GM19099 (cell line): ENCODE data around the gene ADIPOR2.

Experiments
- POLR2A ChIP-seq: IDR thresholded peaks from 3 replicates; pipeline ENCODE4 v1.6.1; 2011; ENCODE audit warnings: low read depth; ENCODE audit not compliant: insufficient read length; ENCODE audit errors: extremely low read depth

Gene ADIPOR2

DNA sequence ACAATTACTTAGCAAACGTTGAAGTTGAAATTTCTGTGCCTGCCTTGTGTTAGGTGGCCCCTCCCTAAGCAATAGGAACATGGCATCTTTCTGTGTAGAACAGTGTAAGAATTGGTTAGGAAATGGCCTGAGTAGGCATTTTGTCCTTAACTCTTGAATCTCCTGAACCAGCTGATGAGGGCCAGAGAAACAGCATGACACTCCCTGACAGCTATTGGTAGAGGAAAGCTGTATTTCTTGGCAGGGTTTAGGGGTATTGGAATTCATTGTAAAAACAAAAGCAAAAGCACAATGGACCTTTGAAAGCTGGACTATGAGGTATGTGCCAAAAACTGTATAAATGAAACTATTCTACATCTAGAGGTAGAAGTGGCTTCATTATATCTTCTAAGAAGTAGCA is 88.9 kb downstream of the ADIPOR2 start:
- TF ChIP-seq POLR2A = no peak

DNA sequence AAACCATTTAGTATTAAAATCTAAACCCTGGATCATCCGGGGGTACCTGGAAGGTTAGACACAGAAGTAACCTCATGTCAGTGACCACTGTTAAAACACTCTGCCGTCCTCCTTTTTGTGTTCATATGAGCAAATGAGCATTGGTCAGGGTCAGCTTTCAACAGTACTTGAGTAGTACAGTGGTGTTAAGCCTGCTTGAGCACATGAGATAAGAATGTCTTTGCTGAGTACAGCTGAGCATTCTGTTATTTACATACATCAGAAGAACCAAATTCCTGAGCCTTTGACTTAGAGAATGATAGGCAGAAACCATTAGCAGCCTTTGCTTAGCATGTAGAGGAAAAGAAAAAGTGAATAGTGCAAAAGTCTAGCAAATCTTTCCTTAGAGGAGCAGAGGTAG is 90.9 kb downstream of the ADIPOR2 start:
- no peak for TF ChIP-seq POLR2A

DNA sequence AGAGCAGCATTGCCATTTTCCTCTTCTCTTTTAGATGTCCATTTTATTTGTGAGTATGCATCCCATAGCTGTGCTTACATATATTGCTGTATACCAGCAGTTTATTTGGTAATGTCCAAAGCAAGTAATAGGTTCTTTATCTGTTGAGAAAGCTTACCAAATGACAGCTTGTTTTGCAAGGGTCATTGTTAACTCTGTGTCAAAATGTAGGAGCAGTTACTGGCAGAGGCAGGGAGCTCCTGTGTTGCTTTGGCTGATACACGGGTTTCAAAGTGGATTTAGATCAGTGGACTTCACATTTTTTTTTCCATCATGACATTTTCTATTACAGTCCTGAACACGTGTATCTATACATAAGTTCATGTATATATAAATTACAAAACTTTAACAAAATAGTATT is 91.3 kb downstream of the ADIPOR2 start:
- TF ChIP-seq POLR2A = no peak

DNA sequence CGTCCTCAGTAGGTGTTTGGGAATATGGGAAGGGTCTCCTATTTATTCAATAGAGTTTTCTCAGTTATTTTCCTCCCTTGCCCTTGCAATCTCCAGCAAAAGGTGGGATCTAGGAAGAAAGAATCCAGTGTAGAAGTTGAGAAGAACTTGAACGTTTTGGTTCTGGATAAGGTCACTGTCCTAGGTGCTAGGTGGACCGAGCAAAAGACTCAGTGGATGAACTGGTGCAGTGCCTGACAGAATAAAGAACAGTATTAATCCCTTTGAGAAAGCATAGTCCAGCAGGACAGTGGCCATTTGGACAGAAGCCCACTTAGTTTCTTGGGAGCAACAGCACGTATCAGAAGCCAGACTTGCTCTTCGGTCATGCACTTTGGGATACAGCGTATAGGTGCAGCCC is 96.8 kb downstream of the ADIPOR2 start:
- no peak for TF ChIP-seq POLR2A

DNA sequence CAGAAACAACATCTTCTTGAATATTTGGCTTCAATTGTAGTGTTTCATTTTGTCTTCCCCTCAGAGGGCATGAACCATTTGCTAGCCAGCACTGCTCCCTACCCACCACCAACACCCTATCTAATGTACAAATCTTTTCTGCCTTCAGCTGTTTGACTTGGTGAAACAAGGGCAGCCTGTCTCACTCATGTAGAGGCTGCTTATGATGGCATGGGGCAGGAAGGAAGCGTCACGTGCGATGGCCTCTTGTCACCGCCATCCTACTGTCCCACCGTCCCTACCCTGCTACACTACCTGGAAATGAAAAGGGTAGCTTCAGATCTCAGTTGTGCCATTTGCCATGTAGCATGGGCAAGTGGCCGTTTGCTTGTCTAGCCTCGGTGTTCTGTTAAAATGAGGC is 99.6 kb downstream of the ADIPOR2 start:
- no peak for TF ChIP-seq POLR2A

DNA sequence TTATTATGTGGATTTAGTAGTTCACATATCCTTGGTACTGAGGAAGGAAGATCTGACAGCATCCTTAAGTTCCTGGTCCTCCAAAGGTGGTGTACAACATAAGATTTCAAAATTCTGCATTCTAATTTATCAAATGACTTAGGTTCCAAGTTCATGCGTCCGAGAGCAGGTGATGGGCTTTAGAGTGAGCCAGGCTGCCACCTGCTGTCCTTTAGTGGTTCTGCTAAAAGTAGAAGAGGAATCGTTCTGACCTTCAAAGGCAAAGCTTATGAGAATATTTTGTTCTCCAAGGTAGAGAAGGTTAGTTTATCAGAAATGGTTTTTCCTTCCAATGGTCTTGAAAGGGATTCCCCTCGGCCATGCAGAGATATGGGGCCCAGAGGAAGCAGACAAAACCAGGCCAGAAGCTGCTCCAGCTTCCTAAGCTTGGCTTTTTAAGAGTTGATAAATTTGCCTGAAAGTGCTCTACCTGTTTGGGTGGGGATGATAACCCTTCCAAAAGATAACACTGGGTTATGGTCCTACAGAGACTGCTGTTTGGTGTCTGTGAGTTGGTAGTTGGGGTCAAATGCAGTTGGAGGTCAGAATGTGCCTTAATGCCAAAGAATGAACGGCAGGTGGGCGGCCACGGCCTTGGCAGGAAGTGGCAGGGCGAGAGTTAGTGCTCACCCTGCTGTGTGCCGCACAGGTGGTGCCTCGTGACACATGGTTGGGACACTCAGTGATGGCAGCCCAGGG is 100.4 kb downstream of the ADIPOR2 start:
- TF ChIP-seq POLR2A = no peak

DNA sequence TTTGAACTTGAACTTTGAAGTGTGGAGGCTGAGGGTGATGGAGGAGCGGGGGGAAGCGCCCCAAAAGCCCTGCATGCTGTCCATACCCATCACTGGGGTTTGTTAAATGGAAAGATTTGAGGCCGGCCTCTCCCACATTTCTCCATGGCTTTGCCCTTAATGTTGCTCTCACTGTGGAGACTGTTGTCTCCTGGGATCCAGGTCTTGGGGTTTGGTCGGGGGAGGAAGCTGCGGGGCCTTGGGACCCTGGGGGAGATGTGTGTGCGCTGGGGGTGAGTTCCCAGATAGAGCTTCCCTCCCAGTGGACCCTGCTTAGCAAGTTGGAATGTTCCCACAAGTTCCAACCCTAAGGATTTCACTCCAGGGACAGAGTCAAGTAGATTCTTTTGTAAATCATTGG is 101.5 kb downstream of the ADIPOR2 start:
- TF ChIP-seq POLR2A = no peak

DNA sequence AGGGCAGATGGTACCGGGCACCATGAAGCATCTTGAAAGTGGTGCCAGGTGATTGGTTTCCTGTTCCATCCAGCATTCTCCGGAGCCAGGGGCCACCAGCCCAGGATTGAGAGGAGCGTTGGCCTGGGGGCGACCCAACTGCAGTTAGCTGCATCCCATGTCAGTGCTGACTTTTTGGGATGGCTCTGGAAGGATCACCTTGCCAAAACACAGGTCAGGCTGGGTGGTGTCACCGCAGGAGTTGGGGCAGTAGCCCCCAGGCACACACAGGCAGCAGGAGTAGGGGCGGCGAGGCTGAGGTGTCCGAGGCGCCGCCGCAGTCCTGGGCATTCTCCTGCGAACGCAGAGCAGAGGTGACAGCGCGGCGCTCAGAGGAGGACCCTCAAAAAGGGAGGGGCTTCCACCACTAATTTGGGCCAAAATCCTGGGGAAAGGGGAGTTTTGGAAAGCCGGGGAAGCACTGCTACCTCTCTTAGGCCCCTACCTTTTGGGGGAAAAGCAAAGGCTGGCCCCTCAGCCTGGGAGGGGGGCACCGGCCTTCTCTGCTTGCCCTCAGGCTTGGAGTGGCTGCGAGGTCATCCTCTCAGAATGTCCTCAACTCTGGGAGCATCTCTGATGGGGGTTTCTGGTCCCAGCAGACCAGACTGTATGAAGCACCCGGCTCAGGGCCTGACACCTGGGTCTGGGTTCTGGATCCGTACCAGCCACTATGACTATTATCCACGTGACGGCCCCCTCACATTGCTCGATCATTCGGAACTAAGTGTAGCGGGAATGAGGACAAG is 102.7 kb downstream of the ADIPOR2 start:
- TF ChIP-seq POLR2A = no peak

DNA sequence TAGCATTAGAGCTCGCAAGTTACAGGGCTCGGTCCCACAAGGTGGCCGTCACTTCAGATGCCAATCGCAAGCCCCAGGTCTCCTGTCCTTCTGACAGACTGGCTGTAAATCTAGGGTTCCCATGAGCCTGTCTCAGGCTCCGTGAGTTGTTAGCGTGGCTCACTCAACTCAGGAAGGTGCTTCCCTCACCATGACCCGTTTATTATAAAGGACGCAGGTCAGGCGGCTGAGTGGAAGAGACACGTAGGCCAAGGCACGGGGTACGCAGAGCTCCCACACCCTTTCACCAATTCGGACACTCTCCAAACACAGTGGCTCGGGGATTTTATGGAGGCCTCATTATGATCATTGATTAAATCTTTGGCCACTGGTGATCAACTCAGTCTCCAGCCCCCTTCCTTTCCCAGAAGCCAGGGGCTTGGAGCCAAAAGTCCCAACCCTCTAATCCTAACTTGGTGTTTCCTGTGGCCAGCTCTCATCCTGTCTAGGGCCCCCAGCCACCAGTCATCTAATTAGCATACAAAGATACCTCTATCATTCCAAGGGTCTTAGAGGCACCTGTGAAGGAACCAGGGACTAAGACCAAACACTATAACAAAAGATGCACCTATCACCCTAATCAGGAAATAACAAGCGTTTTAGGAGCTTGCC is 103.7 kb downstream of the ADIPOR2 start:
- no peak for TF ChIP-seq POLR2A

DNA sequence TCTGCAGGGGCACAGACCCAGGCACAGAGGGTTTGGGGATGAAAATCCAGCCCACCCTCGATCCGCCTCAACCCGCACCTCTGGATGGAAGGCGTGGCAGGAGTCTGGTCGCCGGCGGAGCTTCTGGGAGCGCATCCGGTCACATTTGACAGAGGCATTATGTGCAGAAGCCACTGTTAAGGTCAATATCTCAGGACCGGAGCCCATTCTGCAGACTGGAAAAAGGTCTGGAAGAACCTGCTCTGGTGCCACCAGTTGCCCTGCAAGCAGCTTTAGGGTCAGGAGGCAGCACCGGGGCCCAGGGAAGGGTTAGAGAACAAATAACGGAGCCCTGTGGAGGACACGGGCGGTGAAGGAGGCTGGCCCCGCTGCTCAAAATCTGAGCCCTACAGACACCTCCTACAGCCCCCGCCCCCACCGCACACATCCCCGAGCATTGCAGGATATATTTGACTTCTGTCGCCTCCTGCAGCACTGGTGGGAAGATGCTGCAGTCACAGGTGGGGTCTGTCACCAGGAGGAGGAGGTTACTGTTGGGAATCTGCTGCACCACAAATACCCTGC is 104.4 kb downstream of the ADIPOR2 start:
- no peak for TF ChIP-seq POLR2A

DNA sequence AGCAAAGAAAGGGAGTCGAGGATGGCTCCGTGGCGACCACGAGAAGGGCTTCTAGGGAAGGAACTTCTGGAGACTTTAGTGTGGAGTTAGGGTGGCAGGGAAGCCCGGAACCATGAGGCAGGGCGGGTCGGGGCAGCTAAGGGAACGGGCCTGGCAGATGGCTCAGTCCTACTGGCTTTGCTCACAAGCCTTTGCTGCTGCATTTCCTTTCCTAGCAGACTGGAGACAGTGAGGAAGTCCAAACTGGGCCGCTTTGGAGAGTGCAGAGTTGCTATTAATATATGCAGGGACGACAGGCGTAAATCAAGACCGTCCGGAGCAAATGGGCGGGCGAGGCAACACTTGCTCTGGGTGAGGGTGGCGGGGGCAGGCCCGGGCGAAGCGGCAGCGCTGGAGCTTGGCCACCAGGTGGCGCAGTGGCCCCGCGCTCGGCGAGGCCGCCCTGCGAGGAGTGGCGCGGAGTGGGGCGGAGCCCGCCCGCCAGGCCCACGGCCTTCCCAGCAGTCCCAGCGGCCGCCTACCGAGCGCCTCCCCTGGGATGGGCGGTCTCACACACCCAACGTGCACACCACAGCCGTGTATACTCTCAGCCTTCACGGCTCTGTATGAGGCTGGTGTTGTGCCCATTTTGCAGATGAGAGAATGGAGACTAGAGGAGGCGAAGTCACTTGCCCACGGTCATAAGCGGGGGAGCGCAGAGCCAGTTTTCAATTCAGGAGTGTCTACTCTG is 105.1 kb downstream of the ADIPOR2 start:
- peak; percentile 91 for TF ChIP-seq POLR2A

DNA sequence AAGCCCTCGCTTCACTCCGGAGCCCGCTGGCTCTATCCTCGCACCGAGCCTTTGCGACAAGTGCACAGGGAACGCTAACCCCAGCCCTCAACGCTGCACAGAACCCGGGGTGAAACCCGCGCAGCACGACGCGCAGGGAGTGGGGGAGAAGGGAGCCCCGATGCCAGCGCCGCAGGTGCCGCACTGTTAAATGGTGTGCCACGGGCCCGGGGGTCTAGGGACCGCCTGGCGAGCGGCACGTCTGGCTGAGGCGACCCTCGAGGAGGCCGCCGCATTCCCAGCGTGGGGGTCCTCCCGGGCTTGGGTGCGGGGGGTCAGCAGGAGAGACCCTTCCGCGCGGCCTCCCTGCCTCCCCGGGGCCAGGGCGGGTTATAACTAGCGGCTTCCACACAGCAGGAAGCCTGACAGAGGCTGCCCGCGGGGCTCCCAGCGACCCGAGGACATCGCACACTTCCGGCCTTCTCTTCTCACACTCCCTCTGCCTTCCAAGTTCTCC is 105.7 kb downstream of the ADIPOR2 start:
- TF ChIP-seq POLR2A = no peak

DNA sequence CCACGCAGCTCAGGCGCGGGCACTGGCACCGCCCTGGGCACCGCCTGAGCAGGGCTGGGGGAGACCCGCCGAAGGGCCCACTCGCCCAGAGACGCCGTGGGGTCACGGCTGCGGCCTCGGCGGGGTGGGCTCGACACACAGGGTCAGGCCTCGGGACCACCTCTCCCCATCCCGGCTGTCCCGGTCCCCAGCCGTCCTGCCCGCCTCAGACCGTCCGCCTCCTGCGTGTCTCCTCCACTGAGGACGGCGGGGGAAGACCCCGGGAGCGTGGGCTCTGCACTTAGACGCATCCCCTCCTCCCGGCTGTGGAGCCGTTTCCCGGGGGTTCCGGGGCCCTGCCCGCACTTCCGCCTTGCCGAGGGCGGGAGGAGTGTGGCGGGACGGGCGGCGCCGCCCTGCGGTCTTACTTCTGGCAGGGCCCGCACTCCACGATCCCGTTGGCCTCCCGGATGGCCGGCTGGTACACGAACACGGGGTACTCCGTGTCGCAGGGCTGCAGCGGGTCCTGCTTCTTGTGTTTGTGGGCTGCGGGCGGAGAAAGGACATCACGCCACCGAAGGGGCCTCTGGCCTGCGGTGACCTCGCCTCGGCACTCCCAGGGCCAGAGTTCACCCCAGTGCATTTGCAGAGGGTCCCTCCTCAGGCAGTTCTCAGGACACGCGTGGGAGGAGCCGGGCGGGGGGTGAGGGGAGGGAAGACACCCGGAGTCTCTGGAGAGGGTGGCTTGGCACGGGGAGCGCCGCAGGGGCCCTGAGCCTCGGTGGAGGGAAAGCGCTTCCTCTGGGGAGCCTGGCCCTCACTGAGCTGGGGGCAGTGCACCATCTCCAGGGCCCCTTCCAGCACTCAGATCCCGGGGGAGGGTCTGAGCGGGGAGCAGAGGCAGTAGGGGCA is 106.4 kb downstream of the ADIPOR2 start:
- TF ChIP-seq POLR2A = peak; percentile 66

DNA sequence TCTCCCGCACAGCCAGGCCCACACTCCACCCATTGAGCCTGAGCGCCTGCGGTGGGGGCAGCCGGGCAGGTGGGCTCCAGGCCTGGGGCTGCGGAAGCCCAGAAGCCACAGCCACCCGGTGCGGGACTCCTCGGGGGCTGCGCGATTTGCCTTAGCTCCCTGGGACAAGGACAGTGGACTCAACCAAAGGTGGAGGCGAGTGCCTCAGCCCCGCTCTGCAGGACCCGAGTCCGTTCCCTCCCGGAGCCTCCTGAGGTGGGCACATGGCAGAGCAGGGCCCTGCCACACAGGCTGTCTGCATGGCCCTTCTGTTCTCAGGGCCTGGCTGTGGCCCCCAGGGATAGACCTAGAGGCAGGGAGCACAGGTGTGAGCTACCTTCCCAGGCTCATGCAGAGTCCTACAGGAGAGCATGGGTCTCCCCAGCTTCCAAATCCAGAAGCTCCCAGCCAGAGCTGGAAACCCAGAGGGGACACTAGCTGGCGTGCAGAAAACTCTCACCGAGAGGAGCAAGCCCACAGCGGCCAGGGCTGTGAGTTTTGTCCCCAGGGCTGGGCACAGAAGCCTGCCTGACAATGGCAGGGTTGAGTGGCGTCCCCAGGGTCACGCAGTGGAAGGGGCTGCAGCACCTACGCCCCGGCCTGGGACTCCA is 107.2 kb downstream of the ADIPOR2 start:
- TF ChIP-seq POLR2A = no peak

DNA sequence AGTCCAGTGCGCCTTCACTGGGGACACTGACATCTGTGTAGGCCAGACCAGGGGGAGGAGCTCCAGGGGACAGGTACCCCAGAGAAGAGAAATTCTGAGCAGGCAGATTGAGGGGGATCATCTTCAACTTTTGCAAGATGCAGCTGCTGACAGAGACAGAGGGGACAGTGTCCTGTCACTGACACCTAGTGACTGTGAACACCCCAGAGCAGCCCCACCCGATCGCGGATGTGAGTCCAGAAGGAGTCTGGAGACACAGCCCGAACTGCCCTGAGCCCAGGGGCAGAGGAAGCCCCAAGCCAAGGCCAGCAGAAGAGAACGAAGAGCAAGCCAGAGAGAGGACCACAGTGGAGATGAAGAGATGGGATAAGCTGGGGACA is 107.8 kb downstream of the ADIPOR2 start:
- TF ChIP-seq POLR2A = no peak
